Measurements from ENCODE around the gene KRTAP2-2.
"Not testable (repeated sequence)": the region's sequence is repeated elsewhere in the genome, so short reads cannot be mapped to it uniquely, and the experiment has no call there.

KRTAP2-2 gene

GRCh38 chr17:41064301-41064700 is 9.3 kb upstream of the KRTAP2-2 start:
- DNase-seq = no peak

- no peak for DNase-seq
These were observed 8.4 kb upstream of the KRTAP2-2 start for GRCh38 chr17:41063449-41063848.

GRCh38 chr17:41061964-41062363 is 6.9 kb upstream of the KRTAP2-2 start:
- DNase-seq = no peak

GRCh38 chr17:41060052-41060604 is 5.1 kb upstream of the KRTAP2-2 start, which contains the start of gene KRTAP2-3:
Gene KRTAP2-3 (minus strand): TSS chr17:41060114. CDS start chr17:41060050, 64 bp downstream.
- DNase-seq = no peak

DNA sequence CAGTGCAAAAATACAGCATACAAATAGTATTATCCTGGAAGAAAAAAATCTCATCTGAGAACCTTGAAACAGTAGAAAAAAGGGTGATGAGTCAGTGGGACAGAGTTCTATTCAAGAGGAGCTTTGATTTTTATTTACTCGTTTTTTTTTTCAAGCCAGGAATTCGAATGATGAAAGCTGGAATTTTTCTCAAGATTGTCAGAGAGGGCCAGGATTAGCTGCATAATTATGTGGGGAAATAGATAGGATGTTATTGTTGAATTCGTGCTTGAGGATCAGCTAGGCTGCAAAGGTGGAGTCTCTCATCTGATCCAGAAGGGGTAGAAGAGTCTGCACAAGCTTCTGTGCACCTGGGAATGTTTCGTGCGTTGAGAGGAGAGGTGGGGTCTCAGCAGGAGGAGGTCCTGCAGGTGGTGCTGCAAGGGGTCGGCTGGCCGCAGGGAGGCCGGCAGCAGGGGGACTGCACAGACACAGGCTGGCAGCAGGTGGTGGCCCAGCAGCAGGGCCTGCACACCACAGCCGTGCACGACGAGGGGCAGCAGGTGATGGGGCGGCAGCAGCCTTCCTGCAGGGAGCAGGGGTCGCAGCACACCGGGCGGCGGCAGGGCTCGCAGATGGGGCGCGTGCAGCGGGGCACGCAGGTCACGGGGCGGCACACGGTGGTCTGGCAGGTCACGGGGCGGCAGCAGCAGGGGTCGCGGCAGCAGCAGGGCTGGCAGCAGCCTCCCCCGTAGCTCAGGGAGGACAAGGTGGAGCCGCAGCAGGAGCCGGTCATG is 4.4 kb upstream of the KRTAP2-2 start:
- not testable (repeated sequence) for DNase-seq

- DNase-seq = no peak
These were observed 3.7 kb upstream of the KRTAP2-2 start for GRCh38 chr17:41058741-41059140.

DNA sequence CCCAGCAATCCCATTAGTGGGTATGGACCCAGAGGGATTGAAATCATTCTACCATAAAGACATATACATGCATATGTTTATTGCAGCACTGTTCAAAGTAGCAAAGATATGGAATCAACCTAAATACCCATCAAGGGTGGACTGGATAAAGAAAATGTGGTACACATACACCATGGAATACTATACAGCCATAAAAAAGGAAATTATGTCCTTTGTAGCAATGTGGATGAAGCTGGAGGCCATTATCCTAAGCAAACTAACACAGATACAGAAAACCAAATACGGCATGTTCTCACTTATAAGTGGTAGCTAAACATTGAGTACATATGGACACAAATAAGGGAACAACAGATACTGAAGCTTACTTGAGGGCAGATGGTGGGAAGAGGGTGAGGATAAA is 2.5 kb upstream of the KRTAP2-2 start:
- no peak for DNase-seq

- DNase-seq = not testable (repeated sequence)
These were observed 474 bp downstream of the KRTAP2-2 start for GRCh38 chr17:41054556-41054955.

DNA sequence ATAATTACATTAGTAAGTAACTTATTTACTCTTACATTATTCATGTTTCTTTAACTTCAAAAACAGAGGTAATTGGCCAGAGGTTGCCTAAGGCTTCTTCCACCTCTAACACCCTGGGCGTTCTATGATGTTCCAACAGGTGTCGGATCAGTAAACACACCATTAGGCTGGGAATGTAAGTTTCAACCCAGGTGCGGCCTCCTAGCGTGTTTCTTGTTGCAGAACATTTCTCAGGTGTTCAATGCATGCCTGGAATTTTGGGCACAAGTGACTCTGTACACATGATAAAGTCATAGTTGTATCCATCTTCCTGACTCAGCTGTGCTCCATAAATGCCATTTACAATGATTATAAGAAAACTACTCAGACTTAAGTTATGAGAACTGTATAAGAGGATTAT is 1.0 kb downstream of the KRTAP2-2 start:
- DNase-seq = no peak

DNA sequence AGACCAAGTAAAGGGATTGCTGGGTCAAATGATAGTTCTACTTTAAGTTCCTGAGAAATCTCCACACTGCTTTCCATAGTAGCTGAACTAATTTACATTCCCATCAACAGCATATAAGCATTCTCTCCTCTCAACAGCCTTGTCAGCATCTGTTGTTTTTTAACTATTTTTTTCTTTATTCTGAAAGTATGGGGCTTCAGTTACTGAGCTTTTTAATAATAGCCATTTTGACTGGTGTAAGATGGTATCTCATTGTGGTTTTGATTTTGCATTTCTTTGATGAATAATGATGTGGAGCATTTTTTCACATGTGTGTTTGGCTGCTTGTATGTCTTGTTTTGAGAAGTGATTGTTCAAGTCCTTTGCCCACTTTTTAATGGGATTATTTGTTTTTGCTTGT is 2.5 kb downstream of the KRTAP2-2 start:
- DNase-seq = no peak

GRCh38 chr17:41049110-41049509 is 5.9 kb downstream of the KRTAP2-2 start:
- no peak for DNase-seq

DNA sequence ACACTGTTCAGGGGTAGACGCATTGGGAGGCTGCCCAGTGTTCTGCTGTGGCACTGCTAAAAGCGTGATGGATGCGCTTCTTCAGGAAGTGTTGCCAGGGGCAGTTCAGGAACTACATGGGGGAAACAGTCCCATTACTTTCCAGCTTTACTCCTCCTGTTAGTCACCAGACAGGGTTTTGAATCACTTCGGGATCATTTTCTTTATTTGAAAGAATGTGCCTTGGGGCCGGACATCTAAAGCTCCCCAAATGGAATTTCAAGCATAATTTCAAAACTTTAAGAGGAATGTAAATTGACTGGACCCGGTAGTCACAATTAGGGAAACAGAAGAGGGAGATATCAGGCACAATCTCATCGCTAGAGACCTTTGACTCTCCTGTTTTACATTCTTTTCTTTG is 6.6 kb downstream of the KRTAP2-2 start:
- DNase-seq = no peak

DNA sequence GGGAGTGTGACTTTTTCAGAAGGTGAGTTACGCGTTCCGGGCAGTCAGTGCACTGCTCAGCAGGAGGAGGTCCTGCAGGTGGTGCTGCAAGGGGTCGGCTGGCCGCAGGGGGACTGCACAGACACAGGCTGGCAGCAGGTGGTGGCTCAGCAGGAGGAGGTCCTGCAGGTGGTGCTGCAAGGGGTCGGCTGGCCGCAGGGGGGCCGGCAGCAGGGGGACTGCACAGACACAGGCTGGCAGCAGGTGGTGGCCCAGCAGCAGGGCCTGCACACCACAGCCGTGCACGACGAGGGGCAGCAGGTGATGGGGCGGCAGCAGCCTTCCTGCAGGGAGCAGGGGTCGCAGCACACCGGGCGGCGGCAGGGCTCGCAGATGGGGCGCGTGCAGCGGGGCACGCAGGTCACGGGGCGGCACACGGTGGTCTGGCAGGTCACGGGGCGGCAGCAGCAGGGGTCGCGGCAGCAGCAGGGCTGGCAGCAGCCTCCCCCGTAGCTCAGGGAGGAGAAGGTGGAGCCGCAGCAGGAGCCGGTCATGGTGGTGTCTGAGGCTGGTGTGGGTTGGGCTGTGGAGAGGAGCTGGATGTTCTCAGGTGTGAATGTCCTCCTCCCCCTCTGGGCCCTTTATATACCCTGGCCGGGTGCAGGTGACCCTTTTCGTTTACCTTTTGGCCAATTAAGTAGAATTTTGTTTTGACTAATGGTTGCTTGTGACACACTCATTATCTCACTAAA is 8.1 kb downstream of the KRTAP2-2 start, which contains the start of gene KRTAP2-1:
TSS of gene KRTAP2-1 (minus strand) at position 582 of the 731 bp plus-strand sequence. CDS start at position 533, 49 bp downstream.
- not testable (repeated sequence) for DNase-seq

DNA sequence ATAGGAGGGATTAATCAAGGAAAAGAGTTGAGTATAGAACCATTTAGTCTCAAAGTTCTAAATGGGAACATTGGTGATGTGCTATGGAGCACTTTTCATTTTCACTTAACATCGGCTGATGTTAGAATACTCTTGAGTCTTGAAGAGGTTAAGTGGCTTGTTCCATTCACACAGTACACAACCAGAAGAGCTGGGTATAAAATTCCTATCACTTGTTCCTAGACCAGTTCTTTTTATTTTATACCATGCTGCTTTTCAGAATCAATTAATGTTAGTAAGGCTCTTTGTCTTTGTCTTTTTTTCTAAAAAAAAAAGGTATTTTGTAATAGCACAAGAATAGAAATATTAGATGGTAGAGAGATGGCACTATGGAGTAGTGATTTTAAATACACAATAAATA is 12.1 kb downstream of the KRTAP2-2 start:
- DNase-seq = no peak

DNA sequence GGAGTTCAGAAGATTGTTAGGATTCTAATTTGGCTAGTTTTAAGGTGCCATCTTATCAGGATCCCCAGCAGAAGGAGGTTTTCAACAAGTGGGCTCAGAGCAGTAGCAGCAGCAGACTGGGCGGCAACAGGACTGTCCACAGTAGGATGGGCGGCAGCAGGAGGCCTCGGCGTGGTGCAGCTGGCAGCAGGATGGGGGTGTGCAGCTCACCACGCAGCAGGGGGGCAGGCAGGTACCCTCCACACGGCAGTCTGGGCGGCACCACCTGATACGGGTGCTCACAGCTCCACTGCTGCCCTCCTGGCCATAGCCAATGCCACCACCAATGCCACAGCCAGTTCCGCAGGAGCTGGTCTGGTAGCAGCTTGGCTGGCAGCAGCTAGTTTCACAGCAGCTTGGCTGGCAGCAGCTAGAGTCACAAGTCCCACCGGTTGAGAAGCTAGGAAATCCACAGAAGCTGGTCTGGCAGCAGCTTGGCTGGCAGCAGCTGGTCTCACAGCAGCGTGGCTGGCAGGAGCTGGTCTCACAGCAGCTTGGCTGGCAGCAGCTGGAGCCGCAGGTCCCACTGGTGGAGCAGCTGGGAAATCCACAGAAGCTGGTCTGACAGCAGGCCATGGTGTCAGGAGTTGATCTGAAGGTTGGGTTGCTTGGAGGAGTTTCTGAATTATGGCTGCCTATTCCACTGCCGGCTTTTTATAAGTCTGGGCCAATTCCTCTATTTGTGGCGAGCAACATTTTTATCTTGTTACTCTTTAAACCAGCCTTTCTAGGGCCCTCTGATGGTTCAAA is 14.1 kb downstream of the KRTAP2-2 start, which contains the start of gene KRTAP1-1:
TSS of gene KRTAP1-1 (minus strand) at position 668 of the 789 bp plus-strand sequence. CDS start at position 615, 53 bp downstream.
- DNase-seq = not testable (repeated sequence)

GRCh38 chr17:41037853-41038350 is 17.1 kb downstream of the KRTAP2-2 start:
- no peak for DNase-seq

GRCh38 chr17:41034346-41034935 is 20.6 kb downstream of the KRTAP2-2 start, which contains the start of gene KRTAP1-3:
Gene KRTAP1-3 (minus strand): TSS chr17:41034874. CDS start chr17:41034821, 53 bp downstream.
- not testable (repeated sequence) for DNase-seq

GRCh38 chr17:41029633-41030245 is 25.3 kb downstream of the KRTAP2-2 start, which contains the start of gene KRTAP1-4:
Gene KRTAP1-4 (minus strand): TSS chr17:41030195. CDS start chr17:41030078, 117 bp downstream.
- DNase-seq = no peak

- DNase-seq = no peak
These were observed 28.1 kb downstream of the KRTAP2-2 start, which contains the start of gene KRTAP1-5 for GRCh38 chr17:41026715-41027471. Gene KRTAP1-5 (minus strand): TSS chr17:41027208. CDS start chr17:41027155, 53 bp downstream.

GRCh38 chr17:41024697-41025096 is 30.3 kb downstream of the KRTAP2-2 start:
- no peak for DNase-seq
